MCF 10A (cell line): ENCODE results near the gene OR10R2. TPM values are rescaled to one million over a fixed set of nuclear protein-coding genes. Genes with fewer than 3 reads are reported as not detected.

Experiments
- BruUV-seq: library from RNA; stranded (reverse); fragments of 400-500 nt; replicated peaks from 2 replicates; lab custom pipeline; 2021; lab: Mats Ljungman, UMichigan
- CTCF ChIA-PET: fragments of 300-600 bp; sonication (Branson Sonifier 250); formaldehyde crosslinking; extraction: SDS; loops from one replicate; lab custom pipeline; 2021; ENCODE audit warnings: antibody characterized with exemption, inconsistent platforms; lab: Yijun Ruan, JAX
- POLR2A ChIA-PET: fragments of 300-600, 350-650 bp; sonication (Branson Sonifier 250); formaldehyde crosslinking; extraction: SDS; loops from one replicate; lab custom pipeline; 2020; ENCODE audit warnings: antibody characterized with exemption, inconsistent platforms; lab: Yijun Ruan, JAX
- DNase-seq: peaks from one replicate; pipeline ENCODE4 v3.0.0-alpha.2; 2018; ENCODE audit not compliant: unreplicated experiment
- H3K27ac Mint-ChIP-seq: one replicate; pipeline ENCODE4 v1.8.0; 2022; ENCODE audit warnings: mild to moderate bottlenecking, low read depth, mixed read lengths; ENCODE audit not compliant: unreplicated experiment
- H3K27me3 Mint-ChIP-seq: one replicate; pipeline ENCODE4 v1.8.0; 2022; ENCODE audit warnings: mixed read lengths; ENCODE audit not compliant: insufficient read depth, unreplicated experiment
- H3K36me3 Mint-ChIP-seq: one replicate; pipeline ENCODE4 v1.8.0; 2022; ENCODE audit warnings: mild to moderate bottlenecking, moderate library complexity, mixed read lengths; ENCODE audit not compliant: insufficient read depth, unreplicated experiment
- H3K4me1 Mint-ChIP-seq: one replicate; pipeline ENCODE4 v1.8.0; 2022; ENCODE audit warnings: mixed read lengths; ENCODE audit not compliant: insufficient read depth, unreplicated experiment
- H3K4me3 Mint-ChIP-seq: one replicate; pipeline ENCODE4 v1.8.0; 2022; ENCODE audit warnings: mild to moderate bottlenecking, moderate library complexity, mixed read lengths; ENCODE audit not compliant: unreplicated experiment
- H3K9me3 Mint-ChIP-seq: one replicate; pipeline ENCODE4 v1.8.0; 2022; ENCODE audit warnings: mixed read lengths; ENCODE audit not compliant: unreplicated experiment
- intact Hi-C: fragments of 100-400 bp; cut with micrococcal nuclease; formaldehyde crosslinking; loops from 2 replicates; pipeline ENCODE4 v1.14.1; 2022
- total RNA-seq: library from RNA; stranded (reverse); gene quantifications from 2 replicates; pipeline ENCODE4 v1.2.3, GENCODE V29; 2022
- TF ChIP-seq, protein P1 (sequence below): fragments of 200-600 bp; IDR thresholded peaks from one replicate; pipeline ENCODE4 v1.8.0; 2022; ENCODE audit warnings: antibody characterized with exemption, mild to moderate bottlenecking; ENCODE audit not compliant: unreplicated experiment

The OR10R2 gene
- total RNA-seq, 1 experiment from 2014 or later: not detected

DNA sequence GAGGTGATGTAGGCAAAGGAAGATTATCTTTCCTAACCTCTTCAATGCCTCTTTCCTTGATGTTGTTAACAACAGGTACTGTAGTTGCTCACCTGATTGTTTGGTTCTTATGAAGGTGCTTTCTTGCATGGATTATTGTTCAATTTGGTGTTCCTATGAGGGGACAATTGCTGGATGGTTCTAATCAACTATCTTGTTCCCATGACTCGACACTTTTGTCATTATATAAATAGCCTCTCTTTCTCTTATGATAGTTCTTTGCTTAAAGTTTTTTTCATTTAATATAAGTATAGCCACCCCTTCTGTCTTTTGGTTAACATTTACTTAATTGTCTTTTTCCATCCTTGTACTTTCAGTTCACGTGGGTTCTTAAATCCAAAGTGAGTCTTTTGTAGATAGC lies 35.5 kb downstream of the OR10R2 start:
- ChIA-PET CTCF (interaction anchor here (1.1 to 1.3 kb wide), 2 partner anchors 18 to 389 kb away, joined by 3 to 5 read pairs; no protein-coding TSS in a partner anchor), POLR2A (no interaction called here)
- Mint-ChIP-seq H3K36me3 (no peaks in the 10 kb centered on the region), H3K9me3 (no peaks in the 10 kb centered on the region), H3K4me3 (no peak overlapping the region), H3K4me1 (no peaks in the 10 kb centered on the region), H3K27ac (no peak overlapping the region), H3K27me3 (peaks cover 81% of the 10 kb centered on the region)
- intact Hi-C loops: no loop called here
- TF ChIP-seq, protein P1, sequence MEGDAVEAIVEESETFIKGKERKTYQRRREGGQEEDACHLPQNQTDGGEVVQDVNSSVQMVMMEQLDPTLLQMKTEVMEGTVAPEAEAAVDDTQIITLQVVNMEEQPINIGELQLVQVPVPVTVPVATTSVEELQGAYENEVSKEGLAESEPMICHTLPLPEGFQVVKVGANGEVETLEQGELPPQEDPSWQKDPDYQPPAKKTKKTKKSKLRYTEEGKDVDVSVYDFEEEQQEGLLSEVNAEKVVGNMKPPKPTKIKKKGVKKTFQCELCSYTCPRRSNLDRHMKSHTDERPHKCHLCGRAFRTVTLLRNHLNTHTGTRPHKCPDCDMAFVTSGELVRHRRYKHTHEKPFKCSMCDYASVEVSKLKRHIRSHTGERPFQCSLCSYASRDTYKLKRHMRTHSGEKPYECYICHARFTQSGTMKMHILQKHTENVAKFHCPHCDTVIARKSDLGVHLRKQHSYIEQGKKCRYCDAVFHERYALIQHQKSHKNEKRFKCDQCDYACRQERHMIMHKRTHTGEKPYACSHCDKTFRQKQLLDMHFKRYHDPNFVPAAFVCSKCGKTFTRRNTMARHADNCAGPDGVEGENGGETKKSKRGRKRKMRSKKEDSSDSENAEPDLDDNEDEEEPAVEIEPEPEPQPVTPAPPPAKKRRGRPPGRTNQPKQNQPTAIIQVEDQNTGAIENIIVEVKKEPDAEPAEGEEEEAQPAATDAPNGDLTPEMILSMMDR: no peak
- BruUV-seq: no TSS peak
- DNase-seq: no peak

DNA sequence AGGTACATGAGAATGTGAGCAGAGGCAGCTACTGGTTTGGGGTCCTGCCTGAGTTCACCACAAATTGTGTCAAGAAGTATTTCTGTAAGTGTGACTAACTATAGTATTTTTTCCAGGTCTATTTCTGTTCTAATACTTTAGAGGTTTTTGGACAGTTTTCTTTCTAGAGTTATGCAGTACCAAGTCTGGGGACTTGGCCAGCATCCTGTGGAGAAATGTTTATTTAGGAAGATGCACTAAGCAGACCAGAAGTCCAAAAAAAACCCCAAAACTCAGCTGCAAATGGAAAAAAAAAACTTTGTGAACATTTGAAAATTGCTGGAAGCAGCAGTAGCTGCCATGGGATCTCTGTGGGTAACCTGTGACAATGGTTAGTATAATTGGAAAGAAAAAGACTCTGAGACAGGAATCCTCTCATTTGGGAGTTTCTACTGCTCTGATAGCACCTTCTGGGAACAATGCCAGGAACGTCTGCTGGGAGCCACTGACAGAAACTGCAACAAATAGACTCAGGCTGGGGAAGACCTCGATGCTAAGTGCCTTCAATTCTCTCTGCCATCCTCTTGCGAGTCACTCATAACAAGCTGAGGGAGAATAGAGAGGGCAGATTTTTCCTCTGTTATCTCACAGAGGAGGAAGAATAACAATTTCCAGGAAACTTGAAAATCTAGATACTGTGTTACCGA lies 37.6 kb downstream of the OR10R2 start:
- intact Hi-C loops: no loop called here
- TF ChIP-seq, protein P1: no peak
- POLR2A ChIA-PET: interaction anchor here (0.6 kb wide), 1 partner anchor 17 kb away, joined by 3 read pairs; no protein-coding TSS in a partner anchor
- Mint-ChIP-seq H3K27ac (no peak overlapping the region), H3K4me1 (no peaks in the 10 kb centered on the region), H3K9me3 (no peaks in the 10 kb centered on the region), H3K4me3 (no peak overlapping the region), H3K27me3 (peaks cover 77% of the 10 kb centered on the region), H3K36me3 (no peaks in the 10 kb centered on the region)
- DNase-seq: peak; percentile 30
- CTCF ChIA-PET: interaction anchor here (1.2 to 3.2 kb wide), 3 partner anchors 18 to 305 kb away, joined by 3 to 25 read pairs (median 8); no protein-coding TSS in a partner anchor
- BruUV-seq: no TSS peak

DNA sequence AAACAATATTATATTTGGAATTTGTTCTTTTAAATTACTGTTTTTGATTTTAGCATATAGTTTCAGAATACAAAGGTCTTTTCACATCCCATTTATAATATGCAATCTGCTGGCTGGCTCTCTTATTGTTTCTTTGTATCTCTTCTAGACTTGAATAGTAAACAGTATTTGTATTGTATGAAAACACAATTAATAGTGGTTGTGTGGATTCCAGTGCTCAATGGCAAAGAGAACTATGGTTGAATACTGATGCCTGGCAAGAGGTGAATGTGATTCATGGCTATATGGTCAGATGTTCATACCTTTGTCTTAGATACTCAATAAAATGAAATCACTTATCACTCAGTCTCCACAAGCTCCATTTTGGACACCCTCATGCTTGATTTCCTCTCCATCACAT lies 44.9 kb downstream of the OR10R2 start:
- POLR2A ChIA-PET: no interaction called here
- H3K9me3 Mint-ChIP-seq: no peaks in the 10 kb centered on the region
- H3K36me3 Mint-ChIP-seq: no peaks in the 10 kb centered on the region
- no TSS peak for BruUV-seq
- H3K4me1 Mint-ChIP-seq: no peaks in the 10 kb centered on the region
- DNase-seq: no peak
- no peak overlapping the region for H3K27ac Mint-ChIP-seq
- H3K27me3 Mint-ChIP-seq: peaks cover 92% of the 10 kb centered on the region
- CTCF ChIA-PET: interaction anchor here (1.6 kb wide), 1 partner anchor 9 kb away, joined by 3 read pairs; no protein-coding TSS in a partner anchor
- TF ChIP-seq, protein P1: no peak
- H3K4me3 Mint-ChIP-seq: no peak overlapping the region
- intact Hi-C loops: no loop called here

DNA sequence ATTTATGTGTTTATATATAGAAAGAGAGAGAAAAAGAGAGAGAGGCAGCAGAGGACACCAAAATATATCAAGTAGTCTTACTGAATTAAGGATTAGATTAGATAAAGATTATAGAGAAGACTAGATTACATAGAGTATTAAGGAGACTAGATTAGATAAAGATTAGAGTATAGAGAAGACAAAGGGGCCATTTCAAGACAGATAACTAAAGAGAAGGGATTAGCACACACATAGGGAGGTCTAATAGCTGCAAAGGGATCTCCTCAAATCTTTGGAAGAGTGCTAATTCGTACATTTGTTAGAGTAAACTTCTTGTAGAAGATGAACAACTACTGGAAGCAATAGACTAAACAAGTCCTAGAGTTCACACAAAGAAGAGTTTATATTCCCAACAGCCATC lies 48.0 kb downstream of the OR10R2 start:
- POLR2A ChIA-PET: no interaction called here
- CTCF ChIA-PET: interaction anchor here (0.6 to 1.9 kb wide), 3 partner anchors 13 to 551 kb away, joined by 3 to 5 read pairs (median 4); no protein-coding TSS in a partner anchor

More for the DNA sequence above, 48.0 kb downstream of the OR10R2 start:
- no TSS peak for BruUV-seq
- peaks cover 7% of the 10 kb centered on the region for H3K9me3 Mint-ChIP-seq
- no peaks in the 10 kb centered on the region for H3K36me3 Mint-ChIP-seq
- peaks cover 100% of the 10 kb centered on the region for H3K27me3 Mint-ChIP-seq
- no peak overlapping the region for H3K4me3 Mint-ChIP-seq
- intact Hi-C loops: no loop called here
- TF ChIP-seq, protein P1: no peak
- H3K4me1 Mint-ChIP-seq: no peaks in the 10 kb centered on the region
- DNase-seq: no peak
- no peak overlapping the region for H3K27ac Mint-ChIP-seq
